Endothelial cell of umbilical vein (primary cell): ENCODE measurements around the gene CCM2.

Experiments used
- CTCF ChIP-seq, 2 donors: IDR thresholded peaks; 1 replicate in 1 of 2; 2 replicates in 1 of 2; pipeline ENCODE4 v1.5.1; 2011; ENCODE audit warnings: low read length in 2 of 2, mild to moderate bottlenecking in 2 of 2, moderate library complexity in 2 of 2, control low read depth in 1 of 2, inconsistent platforms in 1 of 2, low read depth in 1 of 2; ENCODE audit not compliant: insufficient read depth in 1 of 2; ENCODE audit errors: extremely low read depth in 1 of 2
- POLR2A ChIP-seq: IDR thresholded peaks from 2 replicates; pipeline ENCODE4 v1.6.1; 2012; ENCODE audit warnings: low read depth, mild to moderate bottlenecking, control low read depth, low read length

DNA sequence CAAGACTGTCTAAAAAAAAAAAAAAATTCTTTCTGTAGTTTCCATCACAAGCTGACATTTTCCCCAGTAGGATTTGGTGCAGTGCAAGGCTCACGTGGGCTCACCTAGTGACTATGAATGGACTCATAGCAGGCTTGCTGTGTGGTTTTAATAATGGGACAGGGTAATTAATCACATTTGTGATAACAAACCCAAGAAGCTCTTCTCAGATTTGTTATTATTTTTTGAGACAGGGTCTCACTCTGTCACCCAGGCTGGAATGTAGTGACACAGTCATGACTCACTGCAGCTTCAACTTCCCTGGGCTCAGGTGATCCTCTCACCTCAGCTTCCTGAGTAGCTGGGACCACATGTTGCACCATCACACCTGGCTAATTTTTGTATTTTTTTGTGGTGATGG is 48.7 kb downstream of the CCM2 start:
- TF ChIP-seq POLR2A (no peak), CTCF (IDR thresholded peaks at IDR 0.05; ENCODE audit: extremely low read depth in 1 of 2, insufficient read depth in 1 of 2, low read depth in 1 of 2, low read length in 2 of 2) (no peak)
